Activated B cell treated with CpG ODN at 0.5 μM for 24 hours (primary cell): ENCODE data around the gene FAAP20. TPM values are rescaled to one million over a fixed set of nuclear protein-coding genes. Genes with fewer than 3 reads are reported as not detected.

ENCODE experiments used
- ATAC-seq: fragments of 200-7000 bp; cut with Tn5 transposase; one replicate; pipeline ENCODE4 v1.10.0; 2021; ENCODE audit warnings: low read depth, mild to moderate bottlenecking, moderate library complexity
- CTCF ChIA-PET: fragments of 350-600 bp; sonication (Branson Sonifier 250); formaldehyde crosslinking; loops from one replicate; lab custom pipeline; 2021; ENCODE audit warnings: antibody characterized with exemption; lab: Charles Lee
- POLR2A ChIA-PET: fragments of 350-600 bp; sonication (Branson Sonifier 250); formaldehyde crosslinking; loops from one replicate; lab custom pipeline; 2021; ENCODE audit warnings: antibody characterized with exemption; lab: Charles Lee
- DNase-seq: peaks from one replicate; pipeline ENCODE4 v3.0.0; 2022
- H3K27ac Mint-ChIP-seq: one replicate; pipeline ENCODE4 v1.8.0; 2020; ENCODE audit warnings: mixed read lengths
- H3K27me3 Mint-ChIP-seq: one replicate; pipeline ENCODE4 v1.8.0; 2021; ENCODE audit warnings: mixed read lengths
- H3K36me3 Mint-ChIP-seq: one replicate; pipeline ENCODE4 v1.8.0; 2021; ENCODE audit warnings: low read depth, mixed read lengths
- H3K4me1 Mint-ChIP-seq: one replicate; pipeline ENCODE4 v1.8.0; 2021; ENCODE audit warnings: mixed read lengths
- H3K4me3 Mint-ChIP-seq: one replicate; pipeline ENCODE4 v1.8.0; 2020; ENCODE audit warnings: mild to moderate bottlenecking, mixed read lengths
- H3K9me3 Mint-ChIP-seq: one replicate; pipeline ENCODE4 v1.8.0; 2020; ENCODE audit warnings: mixed read lengths
- intact Hi-C: fragments of 100-400 bp; cut with micrococcal nuclease; formaldehyde crosslinking; loops from one replicate; pipeline ENCODE4 v1.15.1; 2024
- total RNA-seq: library from RNA; stranded (reverse); gene quantifications from 2 replicates; pipeline ENCODE4 v1.2.3, GENCODE V29; 2022
- TF ChIP-seq, protein P1 (sequence below): fragments of 200-600 bp; IDR thresholded peaks from one replicate; pipeline ENCODE4 v1.8.0; 2022; ENCODE audit warnings: antibody characterized with exemption, mild to moderate bottlenecking

Gene FAAP20
- total RNA-seq, 1 donor from 2014 or later: 73.7 TPM

DNA sequence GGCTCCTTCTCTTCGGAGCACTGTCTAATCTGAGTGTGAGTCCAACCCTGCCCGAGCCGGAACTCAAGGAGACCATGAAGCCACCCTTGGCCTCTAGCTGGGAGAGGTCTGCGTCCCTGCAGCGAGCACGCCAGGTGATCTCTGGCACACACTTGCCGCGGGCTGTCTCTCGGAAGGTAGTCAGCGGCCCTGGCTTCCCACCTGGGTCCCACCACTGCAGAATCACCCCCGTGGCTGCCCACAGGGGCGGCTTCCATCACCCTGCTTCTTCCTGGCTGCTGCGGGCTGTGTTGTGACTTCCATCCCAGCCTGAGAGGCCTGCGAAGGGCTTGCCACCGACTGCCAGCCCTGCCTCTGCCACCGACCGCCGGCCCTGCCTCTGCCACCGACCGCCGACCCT is 17.0 kb downstream of the FAAP20 start:
- Mint-ChIP-seq H3K9me3 (no peaks in the 10 kb centered on the region), H3K36me3 (peaks cover 35% of the 10 kb centered on the region), H3K4me3 (no peak overlapping the region), H3K27me3 (no peaks in the 10 kb centered on the region), H3K27ac (no peak overlapping the region), H3K4me1 (peaks cover 1% of the 10 kb centered on the region)
- ATAC-seq (no peak), DNase-seq (no peak)
- TF ChIP-seq, protein P1, sequence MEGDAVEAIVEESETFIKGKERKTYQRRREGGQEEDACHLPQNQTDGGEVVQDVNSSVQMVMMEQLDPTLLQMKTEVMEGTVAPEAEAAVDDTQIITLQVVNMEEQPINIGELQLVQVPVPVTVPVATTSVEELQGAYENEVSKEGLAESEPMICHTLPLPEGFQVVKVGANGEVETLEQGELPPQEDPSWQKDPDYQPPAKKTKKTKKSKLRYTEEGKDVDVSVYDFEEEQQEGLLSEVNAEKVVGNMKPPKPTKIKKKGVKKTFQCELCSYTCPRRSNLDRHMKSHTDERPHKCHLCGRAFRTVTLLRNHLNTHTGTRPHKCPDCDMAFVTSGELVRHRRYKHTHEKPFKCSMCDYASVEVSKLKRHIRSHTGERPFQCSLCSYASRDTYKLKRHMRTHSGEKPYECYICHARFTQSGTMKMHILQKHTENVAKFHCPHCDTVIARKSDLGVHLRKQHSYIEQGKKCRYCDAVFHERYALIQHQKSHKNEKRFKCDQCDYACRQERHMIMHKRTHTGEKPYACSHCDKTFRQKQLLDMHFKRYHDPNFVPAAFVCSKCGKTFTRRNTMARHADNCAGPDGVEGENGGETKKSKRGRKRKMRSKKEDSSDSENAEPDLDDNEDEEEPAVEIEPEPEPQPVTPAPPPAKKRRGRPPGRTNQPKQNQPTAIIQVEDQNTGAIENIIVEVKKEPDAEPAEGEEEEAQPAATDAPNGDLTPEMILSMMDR: no peak
- ChIA-PET POLR2A (no interaction called here), CTCF (interaction anchor here (1.8 kb wide), 1 partner anchor 13 kb away, joined by 4 read pairs; no protein-coding TSS in a partner anchor)
- intact Hi-C loops: loop anchor here (10.0 kb wide), 1 partner anchor 213 kb away; no protein-coding TSS in a partner anchor

DNA sequence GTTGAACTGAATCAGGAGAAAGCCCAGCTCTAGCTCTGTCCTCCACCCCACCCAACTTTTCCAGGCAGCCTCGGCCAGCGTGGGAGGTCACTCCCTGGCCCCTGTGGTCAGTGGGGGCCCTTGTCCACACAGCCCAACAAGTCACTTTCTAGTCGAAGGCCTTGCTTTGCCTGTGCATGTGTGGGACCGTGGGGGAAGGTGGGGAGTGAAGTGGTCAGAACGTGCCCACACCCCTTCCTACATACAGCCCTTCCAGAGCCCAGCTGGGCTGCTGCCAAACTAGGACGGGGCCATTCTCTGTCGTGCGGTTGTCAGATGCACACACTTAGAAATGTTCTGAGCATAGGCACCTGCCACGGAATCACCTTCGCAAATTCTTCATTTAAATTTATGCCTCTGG is 18.0 kb downstream of the FAAP20 start:
- ChIA-PET CTCF (interaction anchor here (1.8 kb wide), 1 partner anchor 12 kb away, joined by 4 read pairs; no protein-coding TSS in a partner anchor), POLR2A (no interaction called here)
- no peak for DNase-seq
- Mint-ChIP-seq H3K4me3 (no peak overlapping the region), H3K27me3 (no peaks in the 10 kb centered on the region), H3K9me3 (no peaks in the 10 kb centered on the region), H3K27ac (no peak overlapping the region), H3K4me1 (peaks cover 1% of the 10 kb centered on the region), H3K36me3 (peaks cover 42% of the 10 kb centered on the region)
- intact Hi-C loops: loop anchor here (10.0 kb wide), 1 partner anchor 212 kb away; no protein-coding TSS in a partner anchor
- TF ChIP-seq, protein P1: no peak
- no peak for ATAC-seq

DNA sequence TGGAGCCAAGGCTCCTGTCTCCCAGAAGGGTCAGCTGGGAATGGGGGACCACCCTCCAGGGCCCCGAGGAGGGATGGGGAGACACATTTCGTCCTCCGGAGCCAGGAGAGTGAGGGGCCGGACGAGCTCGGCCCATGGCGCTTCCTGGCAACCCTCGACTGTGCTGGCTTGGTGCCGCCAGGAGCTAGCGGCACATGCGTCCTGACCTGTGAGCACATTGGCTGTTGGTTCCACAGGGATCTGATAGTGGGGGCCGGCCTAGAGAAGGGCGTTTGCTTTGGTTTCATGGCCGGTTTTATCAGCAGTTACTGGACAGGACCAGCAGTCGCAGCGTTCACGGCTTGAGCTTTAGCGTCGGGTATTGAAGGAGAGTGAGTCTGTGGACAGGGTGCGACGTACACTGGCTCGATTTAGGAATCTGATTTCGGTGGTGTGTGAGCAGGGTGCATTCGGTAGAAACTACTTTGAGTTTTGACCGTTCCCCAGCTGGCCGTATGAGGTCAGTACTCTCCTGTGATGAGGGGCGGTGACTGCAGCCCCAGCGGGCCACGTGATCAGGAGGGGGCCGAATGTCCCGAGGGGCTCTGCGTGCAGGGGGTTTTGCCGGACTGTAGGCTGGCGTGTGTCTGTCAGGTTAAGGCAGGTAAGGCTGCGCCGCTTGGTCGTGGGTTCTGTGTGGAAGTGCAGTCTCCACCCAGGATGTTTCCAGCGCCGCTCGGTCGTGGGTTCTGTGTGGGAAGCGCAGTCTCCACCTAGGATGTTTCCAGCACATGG is 18.7 kb downstream of the FAAP20 start:
- intact Hi-C loops: loop anchor here (10.0 kb wide), 1 partner anchor 211 kb away; no protein-coding TSS in a partner anchor
- Mint-ChIP-seq H3K27me3 (no peaks in the 10 kb centered on the region), H3K4me3 (no peak overlapping the region), H3K4me1 (peaks cover 1% of the 10 kb centered on the region), H3K27ac (no peak overlapping the region), H3K9me3 (no peaks in the 10 kb centered on the region), H3K36me3 (peaks cover 44% of the 10 kb centered on the region)
- DNase-seq (no peak), ATAC-seq (no peak)
- TF ChIP-seq, protein P1: no peak
- POLR2A ChIA-PET: no interaction called here
- CTCF ChIA-PET: interaction anchor here (1.8 to 2.4 kb wide), 2 partner anchors 11 kb away, joined by 4 to 13 read pairs; no protein-coding TSS in a partner anchor

DNA sequence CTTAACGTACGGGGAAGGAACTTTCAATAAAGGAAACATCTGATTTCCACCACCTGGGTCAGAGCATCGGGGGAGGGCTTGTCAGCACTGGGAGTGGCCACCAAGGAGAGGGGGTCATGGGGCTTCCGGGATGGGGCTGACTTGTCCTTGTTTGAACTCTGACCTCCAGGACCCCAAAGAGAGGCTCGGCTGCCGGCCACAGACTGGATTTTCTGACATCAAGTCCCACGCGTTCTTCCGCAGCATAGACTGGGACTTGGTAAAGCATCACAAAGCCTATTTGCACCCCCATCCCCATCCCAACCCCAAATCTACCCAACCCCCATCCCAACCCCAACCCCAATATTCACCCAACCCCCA is 19.5 kb downstream of the FAAP20 start:
- POLR2A ChIA-PET: no interaction called here
- TF ChIP-seq, protein P1: no peak

More for the DNA sequence above, 19.5 kb downstream of the FAAP20 start:
- Mint-ChIP-seq H3K27me3 (no peaks in the 10 kb centered on the region), H3K9me3 (no peaks in the 10 kb centered on the region), H3K36me3 (peaks cover 42% of the 10 kb centered on the region), H3K4me1 (peaks cover 1% of the 10 kb centered on the region), H3K27ac (no peak overlapping the region), H3K4me3 (no peak overlapping the region)
- ATAC-seq (no peak), DNase-seq (no peak)
- CTCF ChIA-PET: interaction anchor here (1.0 to 2.4 kb wide), 9 partner anchors 10 to 231 kb away, joined by 3 to 13 read pairs (median 6); partner anchors contain the start of gene FAAP20
- intact Hi-C loops: loop anchor here (10.0 kb wide), 1 partner anchor 210 kb away; no protein-coding TSS in a partner anchor
